Parathyroid adenoma (tissue), 2 donors: ENCODE results near the gene SPG7.
A peak's percentile ranks its signal among the peaks of the same experiment; 100 is the strongest.
"Not testable (repeated sequence)": the region's sequence is repeated elsewhere in the genome, so short reads cannot be mapped to it uniquely, and the experiment has no call there.

Source experiments
- H2AFZ ChIP-seq: fragments of 300-600 bp; sonication (generic); one replicate; pipeline ENCODE4 v1.7.0; 2017; ENCODE audit warnings: antibody characterized with exemption, mild to moderate bottlenecking
- H3K27ac ChIP-seq: fragments of 300-600 bp; sonication (generic); one replicate; pipeline ENCODE4 v1.7.0; 2017
- H3K27me3 ChIP-seq: fragments of 300-600 bp; sonication (generic); one replicate; pipeline ENCODE4 v1.7.0; 2017; ENCODE audit warnings: low read length; ENCODE audit not compliant: control insufficient read depth, insufficient read depth
- H3K36me3 ChIP-seq: fragments of 300-600 bp; sonication (generic); one replicate; pipeline ENCODE4 v1.7.0; 2017; ENCODE audit warnings: low read length; ENCODE audit not compliant: control insufficient read depth, insufficient read depth
- H3K4me1 ChIP-seq: fragments of 300-600 bp; sonication (generic); one replicate; pipeline ENCODE4 v1.7.0; 2017; ENCODE audit warnings: control low read depth
- H3K4me2 ChIP-seq: fragments of 300-600 bp; sonication (generic); one replicate; pipeline ENCODE4 v1.7.0; 2017; ENCODE audit warnings: low read length
- H3K4me3 ChIP-seq: fragments of 300-600 bp; sonication (generic); one replicate; pipeline ENCODE4 v1.7.0; 2017; ENCODE audit warnings: low read depth, low read length
- H3K79me2 ChIP-seq: fragments of 300-600 bp; sonication (generic); one replicate; pipeline ENCODE4 v1.7.0; 2017; ENCODE audit warnings: control low read depth
- H3K9ac ChIP-seq: fragments of 300-600 bp; sonication (generic); one replicate; pipeline ENCODE4 v1.7.0; 2017; ENCODE audit warnings: mild to moderate bottlenecking
- H3K9me3 ChIP-seq: fragments of 300-600 bp; sonication (generic); one replicate; pipeline ENCODE4 v1.7.0; 2017; ENCODE audit warnings: low read length; ENCODE audit not compliant: control insufficient read depth
- CTCF ChIP-seq: fragments of 300-600 bp; sonication (generic); IDR thresholded peaks from one replicate; pipeline ENCODE4 v1.7.0; 2017; ENCODE audit warnings: antibody characterized with exemption, mild to moderate bottlenecking
- donor health status: primary hyperparathyroidism.

Gene SPG7

GRCh38 chr16:89507834-89508590 is at the start of gene SPG7:
TSS of gene SPG7 (plus strand) at chr16:89508403. CDS start at chr16:89508418, 15 bp downstream.
- peak within 1 kb of the TSS; percentile 73 for H3K4me3 ChIP-seq
- no peaks in the 10 kb centered on the region for H3K27me3 ChIP-seq
- peak within 1 kb of the TSS; percentile 90 for H3K9ac ChIP-seq
- no peak for TF ChIP-seq CTCF
- peak within 1 kb of the TSS; percentile 86 for H3K27ac ChIP-seq
- H3K9me3 ChIP-seq: no peaks in the 10 kb centered on the region
- H3K4me2 ChIP-seq: peak within 1 kb of the TSS; percentile 83
- peaks cover 8% of the 10 kb centered on the region for H3K4me1 ChIP-seq
- H2AFZ ChIP-seq: peak within 1 kb of the TSS; percentile 99
- H3K36me3 ChIP-seq: no peaks in the 10 kb centered on the region
- H3K79me2 ChIP-seq: peaks cover 19% of the 10 kb centered on the region

- Histone ChIP-seq H3K27ac (no peak overlapping the region), H2AFZ (no peak overlapping the region), H3K27me3 (no peaks in the 10 kb centered on the region), H3K9ac (no peak overlapping the region), H3K4me3 (no peak overlapping the region), H3K4me2 (no peak overlapping the region), H3K79me2 (peaks cover 63% of the 10 kb centered on the region), H3K9me3 (no peaks in the 10 kb centered on the region), H3K4me1 (peaks cover 9% of the 10 kb centered on the region), H3K36me3 (no peaks in the 10 kb centered on the region)
- no peak for TF ChIP-seq CTCF
These were observed 49.7 kb upstream of the SPG7 start for GRCh38 chr16:89458551-89458950.

- no peak overlapping the region for H3K4me3 ChIP-seq
- peaks cover 64% of the 10 kb centered on the region for H3K79me2 ChIP-seq
- H3K27ac ChIP-seq: no peak overlapping the region
- no peaks in the 10 kb centered on the region for H3K27me3 ChIP-seq
- H3K9me3 ChIP-seq: no peaks in the 10 kb centered on the region
- H3K36me3 ChIP-seq: no peaks in the 10 kb centered on the region
- no peak overlapping the region for H3K9ac ChIP-seq
- no peak for TF ChIP-seq CTCF
- H2AFZ ChIP-seq: no peak overlapping the region
- peaks cover 9% of the 10 kb centered on the region for H3K4me1 ChIP-seq
- H3K4me2 ChIP-seq: no peak overlapping the region
These were observed 49.2 kb upstream of the SPG7 start for GRCh38 chr16:89458967-89459366.

- peaks cover 60% of the 10 kb centered on the region for H3K79me2 ChIP-seq
- no peak overlapping the region for H2AFZ ChIP-seq
- no peak overlapping the region for H3K4me2 ChIP-seq
- no peak overlapping the region for H3K9ac ChIP-seq
- no peaks in the 10 kb centered on the region for H3K9me3 ChIP-seq
- no peaks in the 10 kb centered on the region for H3K36me3 ChIP-seq
- no peak overlapping the region for H3K4me3 ChIP-seq
- no peak for TF ChIP-seq CTCF
- no peaks in the 10 kb centered on the region for H3K27me3 ChIP-seq
- no peak overlapping the region for H3K27ac ChIP-seq
- H3K4me1 ChIP-seq: peaks cover 4% of the 10 kb centered on the region
These were observed 47.6 kb upstream of the SPG7 start for GRCh38 chr16:89460556-89460955.

- H3K79me2 ChIP-seq: peaks cover 58% of the 10 kb centered on the region
- not testable (repeated sequence) for H3K27ac ChIP-seq, H2AFZ ChIP-seq, H3K36me3 ChIP-seq, H3K9ac ChIP-seq, H3K4me3 ChIP-seq, H3K4me1 ChIP-seq, H3K27me3 ChIP-seq, H3K9me3 ChIP-seq, H3K4me2 ChIP-seq
These were observed 46.3 kb upstream of the SPG7 start for GRCh38 chr16:89461890-89462289.

- H3K27ac ChIP-seq, H3K4me2 ChIP-seq, H3K9ac ChIP-seq, H3K36me3 ChIP-seq, H3K4me3 ChIP-seq, H3K27me3 ChIP-seq, H2AFZ ChIP-seq, H3K9me3 ChIP-seq, H3K4me1 ChIP-seq: not testable (repeated sequence)
- H3K79me2 ChIP-seq: peaks cover 60% of the 10 kb centered on the region
These were observed 45.6 kb upstream of the SPG7 start for GRCh38 chr16:89462639-89463038.

GRCh38 chr16:89463312-89463711 is 44.9 kb upstream of the SPG7 start:
- not testable (repeated sequence) for H3K9me3 ChIP-seq, H3K4me1 ChIP-seq, H3K36me3 ChIP-seq, H3K4me2 ChIP-seq, H3K9ac ChIP-seq, H3K27me3 ChIP-seq, H3K4me3 ChIP-seq, H3K27ac ChIP-seq, H2AFZ ChIP-seq
- peaks cover 62% of the 10 kb centered on the region for H3K79me2 ChIP-seq
